Activated CD8-positive, alpha-beta memory T cell treated with anti-CD3 and anti-CD28 coated beads, Interleukin-2, amount 50 U/mL, for 1 hour (primary cell): ENCODE data around the gene COL9A3.
"Not testable (repeated sequence)": the region's sequence is repeated elsewhere in the genome, so short reads cannot be mapped to it uniquely, and the experiment has no call there.

ENCODE experiments used
- DNase-seq: peaks from one replicate; pipeline ENCODE4 v3.0.0-alpha.2; 2020; ENCODE audit errors: extremely low read depth

Gene COL9A3

DNA sequence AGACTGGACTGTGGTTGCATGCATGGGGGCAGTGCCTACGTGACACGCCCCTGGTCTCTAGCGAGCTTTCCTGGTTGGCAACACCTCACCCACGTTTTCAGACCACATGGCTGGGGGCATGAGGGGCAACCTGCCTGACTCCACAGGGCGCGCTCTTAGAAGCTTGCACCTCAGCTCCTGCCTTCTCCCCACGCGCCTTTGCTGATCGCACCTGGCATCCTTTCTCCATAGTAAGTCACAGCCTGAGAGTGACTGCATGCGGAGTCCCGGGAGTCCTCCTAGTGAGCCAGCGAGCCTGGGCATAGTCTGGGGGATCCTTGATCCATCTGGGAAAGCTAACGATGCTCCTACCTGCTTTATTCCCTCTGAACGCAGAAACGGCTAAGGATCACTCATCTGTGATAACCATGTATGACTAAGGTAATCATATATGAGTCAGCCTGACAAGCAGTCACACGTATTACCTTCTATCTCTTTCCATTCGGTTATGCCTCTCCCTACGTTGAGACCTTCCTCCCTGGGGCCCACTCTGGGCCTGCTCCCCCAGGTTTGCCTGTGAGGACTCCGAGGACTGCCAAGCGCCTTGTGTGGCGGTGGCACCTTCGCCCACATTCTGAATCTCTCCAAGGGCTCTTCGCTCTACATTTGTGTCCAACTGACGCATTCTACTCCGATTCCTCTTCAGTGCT lies 40.2 kb downstream of the COL9A3 start:
- DNase-seq: no peak

DNA sequence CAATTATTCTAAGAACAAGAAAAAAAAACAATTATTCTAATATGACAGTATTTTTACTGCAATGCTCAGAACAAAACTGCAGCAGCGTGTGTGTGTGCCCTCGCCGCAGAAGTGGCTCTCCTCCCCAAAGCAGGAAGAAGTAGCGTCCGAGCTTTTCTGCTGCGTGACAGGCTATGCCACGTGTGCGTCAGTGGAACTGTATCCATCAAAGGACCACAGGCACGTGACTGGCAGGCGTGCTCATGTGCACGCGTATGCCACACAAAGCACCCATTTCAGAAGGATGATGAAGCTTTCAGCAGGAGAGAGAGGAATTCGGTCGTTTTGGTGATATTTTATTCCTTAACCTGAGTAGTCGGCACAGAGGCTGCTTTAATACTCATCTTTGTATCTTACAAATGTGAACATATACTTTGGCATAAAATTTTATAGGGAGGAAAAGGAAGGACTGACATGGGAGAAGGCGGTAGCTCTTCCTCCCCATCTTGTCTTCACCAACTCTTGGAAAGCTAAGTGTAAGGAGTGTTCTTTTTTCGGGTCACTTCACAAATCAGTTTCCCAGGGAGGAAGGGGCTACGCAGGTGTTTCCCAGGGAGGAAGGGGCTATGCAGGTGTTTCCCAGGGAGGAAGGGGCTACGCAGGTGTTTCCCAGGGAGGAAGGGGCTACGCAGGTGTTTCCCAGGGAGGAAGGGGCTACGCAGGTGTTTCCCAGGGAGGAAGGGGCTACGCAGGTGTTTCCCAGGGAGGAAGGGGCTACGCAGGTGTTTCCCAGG lies 41.4 kb downstream of the COL9A3 start:
- DNase-seq: no peak

DNA sequence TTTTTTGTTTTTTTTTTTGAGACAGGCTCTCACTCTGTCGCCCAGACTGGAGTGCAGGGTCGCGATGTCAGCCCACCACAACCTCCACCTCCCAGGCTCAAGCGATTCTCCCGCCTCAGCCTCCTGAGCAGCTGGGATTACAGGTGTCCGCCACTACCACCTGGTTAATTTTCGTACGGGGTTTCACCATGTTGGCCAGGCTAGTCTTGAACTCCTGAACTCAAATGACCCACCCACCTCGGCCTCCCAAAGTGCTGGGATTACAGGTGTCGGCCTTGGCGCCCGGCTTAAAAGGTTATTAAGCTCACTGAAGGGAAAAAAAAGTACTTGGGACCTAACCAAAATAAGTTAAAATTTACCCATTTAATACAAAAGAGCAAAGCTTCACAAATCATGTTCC lies 42.9 kb downstream of the COL9A3 start:
- no peak for DNase-seq

DNA sequence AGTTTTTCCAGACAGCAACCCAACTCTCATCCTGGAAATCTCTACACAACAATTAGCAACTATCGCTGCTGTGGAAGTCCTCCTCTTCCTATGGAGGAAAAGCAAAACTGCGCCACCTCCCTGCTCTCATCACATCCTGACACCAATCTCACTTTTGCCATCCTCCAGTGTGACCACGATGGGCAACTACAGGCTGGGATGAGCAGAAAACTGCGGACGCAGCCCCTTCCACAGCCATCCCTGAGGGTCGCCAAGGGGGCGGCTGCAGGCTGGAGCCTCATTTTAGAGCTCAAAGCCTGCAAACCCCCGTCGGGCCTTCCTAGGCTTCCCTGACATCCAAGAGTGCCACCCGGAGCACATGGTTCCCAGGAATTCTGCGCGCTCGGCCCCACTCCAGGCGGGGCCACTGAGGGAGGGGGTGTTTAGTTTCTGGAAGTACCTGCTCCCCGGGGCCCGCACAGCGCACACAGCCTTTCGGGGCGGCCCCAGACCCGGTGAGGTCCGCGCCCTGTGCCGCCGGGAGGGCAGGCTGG lies 43.6 kb downstream of the COL9A3 start:
- DNase-seq: no peak

DNA sequence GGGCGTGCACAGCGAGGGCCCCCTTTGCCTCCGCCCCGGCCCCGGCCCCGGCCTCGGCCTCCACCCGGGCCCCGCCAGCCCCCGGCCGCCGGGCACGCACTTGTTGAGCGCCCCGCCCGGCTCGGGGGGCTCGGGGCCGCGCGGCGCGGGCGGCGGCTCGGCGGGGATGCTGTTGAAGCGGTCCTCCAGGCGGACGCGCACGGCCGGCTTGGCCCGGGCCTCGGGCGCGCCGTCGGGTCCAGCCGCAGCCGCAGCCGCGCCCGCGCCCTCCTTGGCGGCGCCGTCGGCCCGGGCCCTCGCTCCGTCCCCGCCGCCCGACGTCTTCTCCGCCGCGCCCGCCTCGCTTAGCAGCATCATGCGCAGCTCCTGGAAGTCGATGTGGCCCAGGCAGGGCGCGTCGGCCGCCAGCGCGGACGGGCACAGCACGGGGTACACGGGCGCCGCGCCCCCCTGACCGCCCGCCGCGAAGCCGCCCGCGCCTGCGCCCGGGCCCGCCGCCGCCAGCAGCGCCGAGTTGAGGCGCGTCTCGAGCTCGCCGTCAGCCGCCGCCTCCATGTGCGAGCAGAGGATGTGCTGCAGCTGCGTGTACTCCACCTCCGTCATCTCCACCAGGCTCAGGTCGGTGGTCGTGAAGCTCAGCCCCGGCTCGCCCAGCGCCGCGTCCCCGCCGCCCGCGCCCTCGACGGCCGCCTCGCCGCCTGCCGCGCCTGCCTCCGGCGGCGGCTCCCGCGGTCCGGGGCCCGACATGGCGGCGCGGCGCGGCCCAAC lies 44.3 kb downstream of the COL9A3 start:
- DNase-seq: no peak

DNA sequence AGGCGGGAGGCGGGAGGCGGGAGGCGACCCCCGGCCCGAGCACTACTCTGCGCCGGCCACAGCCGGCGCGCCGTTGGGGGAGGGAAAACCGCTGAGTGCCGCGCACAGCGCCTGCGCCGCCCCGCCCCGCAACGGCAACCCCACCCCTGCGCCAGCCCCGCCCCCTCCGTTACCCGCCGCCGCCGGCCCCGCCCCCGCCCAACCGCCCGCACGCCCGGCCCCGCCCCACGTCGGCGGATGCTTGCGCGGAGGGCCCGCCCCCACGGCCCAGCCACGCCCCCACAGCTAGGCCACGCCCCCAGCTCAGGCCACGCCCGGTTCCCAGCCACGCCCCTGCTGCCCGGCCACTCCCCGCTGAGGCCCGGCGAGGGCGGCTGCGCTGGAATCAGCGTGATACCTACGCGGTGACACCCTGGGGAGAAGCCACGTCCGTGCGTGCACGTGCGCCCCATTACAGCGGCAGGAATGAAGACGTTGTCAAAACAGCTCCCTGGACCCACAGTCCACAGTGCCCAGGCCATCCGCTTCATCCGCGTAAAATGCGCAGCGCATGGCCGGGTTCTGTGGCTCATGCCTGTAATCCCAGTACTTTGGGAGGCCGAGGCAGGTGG lies 45.0 kb downstream of the COL9A3 start, which contains the start of gene TCFL5:
TCFL5 (minus strand) TSS at position 97 of the 611 bp plus-strand sequence. CDS start 152 bp downstream, outside the sequence.
- peak; percentile 68 for DNase-seq

DNA sequence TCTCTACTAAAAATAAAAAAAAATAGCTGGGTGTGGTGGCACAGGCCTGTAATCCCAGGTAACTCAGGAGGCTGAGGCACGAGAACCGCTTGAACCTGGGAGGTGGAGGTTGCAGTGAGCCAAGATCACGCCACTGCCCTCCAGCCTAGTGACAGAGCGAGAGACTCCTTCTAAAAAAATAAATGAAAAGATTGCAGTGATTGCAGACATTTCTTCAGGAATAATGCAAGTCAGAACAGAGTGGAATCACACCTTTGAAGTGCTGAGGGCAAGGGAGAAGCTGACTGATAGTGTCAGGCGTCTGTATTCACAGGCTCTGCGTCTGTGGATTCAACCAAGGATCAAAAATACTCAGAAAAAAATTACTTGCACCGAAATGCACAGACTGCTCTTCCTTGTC lies 47.4 kb downstream of the COL9A3 start:
- DNase-seq: no peak

DNA sequence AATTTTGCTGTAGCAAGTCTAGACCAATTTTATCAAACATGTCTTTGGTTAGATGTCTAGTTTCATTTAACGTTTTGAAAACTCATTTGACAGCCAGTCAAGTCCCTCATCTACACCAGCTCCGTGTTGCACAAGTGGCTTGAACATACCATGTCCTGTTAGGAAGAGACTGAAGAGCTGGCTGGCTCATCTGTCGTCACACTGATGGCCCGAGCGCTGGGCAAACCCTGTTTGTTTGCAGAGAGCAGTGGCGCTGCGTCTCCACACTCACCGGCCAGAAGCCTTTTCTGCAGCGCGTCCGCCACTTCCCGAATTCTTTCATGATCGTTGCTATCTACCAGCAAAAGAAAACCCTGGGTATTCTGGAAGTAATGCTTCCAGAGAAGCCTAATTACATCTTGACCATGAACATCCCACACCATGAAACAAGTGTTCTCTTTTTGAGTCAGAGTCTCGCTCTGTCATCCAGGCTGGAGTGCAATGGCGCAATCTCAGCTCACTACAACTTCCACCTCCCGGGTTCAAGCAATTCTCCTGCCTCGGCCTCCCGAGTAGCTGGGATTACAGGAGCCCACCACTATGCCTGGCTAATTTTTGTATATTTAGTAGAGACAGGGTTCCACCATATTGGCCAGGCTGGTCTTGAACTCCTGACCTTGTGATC lies 55.5 kb downstream of the COL9A3 start:
- no peak for DNase-seq

DNA sequence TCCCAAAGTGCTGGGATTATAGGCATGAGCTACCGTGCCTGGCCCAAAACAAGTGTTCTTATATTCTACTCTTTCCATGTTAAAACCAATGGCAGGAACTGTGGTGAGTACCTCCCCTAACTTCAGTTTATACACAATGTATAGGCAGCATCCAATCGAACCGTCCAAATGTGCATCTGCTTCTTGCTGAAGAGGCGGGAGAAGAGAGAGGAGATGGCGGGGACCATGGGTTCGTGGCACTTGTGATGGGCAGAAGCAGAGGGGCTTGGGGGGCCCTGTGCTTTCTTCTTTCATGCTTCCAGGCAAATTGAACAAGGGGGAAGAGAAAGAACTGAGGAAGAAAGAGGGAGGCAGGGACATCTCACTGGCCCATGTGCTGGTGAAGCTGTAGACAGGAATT lies 56.0 kb downstream of the COL9A3 start:
- no peak for DNase-seq

DNA sequence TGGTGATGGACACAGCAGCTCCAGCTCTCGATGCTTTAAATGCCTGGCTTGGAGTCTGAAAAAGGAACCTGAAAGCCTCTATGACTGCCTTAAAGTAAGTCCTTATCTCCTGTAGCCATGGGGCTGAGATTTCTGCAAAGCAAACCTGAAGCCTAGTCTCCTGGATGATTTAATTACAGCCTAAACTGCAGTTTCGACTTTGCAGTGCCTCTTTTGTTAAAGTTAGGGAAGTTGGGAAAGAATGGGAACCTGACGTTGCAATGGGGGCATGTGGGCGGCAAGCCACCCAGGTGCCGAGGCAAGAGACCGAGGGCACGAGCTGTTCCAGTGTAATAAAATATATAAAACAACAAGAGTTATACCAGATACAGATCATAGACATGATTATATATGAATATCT lies 56.4 kb downstream of the COL9A3 start:
- no peak for DNase-seq

DNA sequence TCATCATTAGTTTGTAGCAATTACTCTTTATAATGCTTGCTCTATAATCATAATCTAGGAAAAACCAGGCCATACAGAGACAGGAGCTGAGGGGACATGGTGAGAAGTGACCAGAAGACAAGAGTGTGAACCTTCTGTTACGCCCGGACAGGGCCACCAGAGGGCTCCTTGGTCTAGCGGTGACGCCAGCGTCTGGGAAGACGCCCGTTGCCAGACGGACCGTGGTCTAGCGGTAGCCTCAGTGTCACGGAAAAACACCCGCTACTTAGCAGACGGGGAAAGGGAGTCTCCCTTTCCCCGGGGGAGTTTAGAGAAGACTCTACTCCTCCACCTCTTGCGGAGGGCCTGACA lies 56.8 kb downstream of the COL9A3 start:
- not testable (repeated sequence) for DNase-seq

DNA sequence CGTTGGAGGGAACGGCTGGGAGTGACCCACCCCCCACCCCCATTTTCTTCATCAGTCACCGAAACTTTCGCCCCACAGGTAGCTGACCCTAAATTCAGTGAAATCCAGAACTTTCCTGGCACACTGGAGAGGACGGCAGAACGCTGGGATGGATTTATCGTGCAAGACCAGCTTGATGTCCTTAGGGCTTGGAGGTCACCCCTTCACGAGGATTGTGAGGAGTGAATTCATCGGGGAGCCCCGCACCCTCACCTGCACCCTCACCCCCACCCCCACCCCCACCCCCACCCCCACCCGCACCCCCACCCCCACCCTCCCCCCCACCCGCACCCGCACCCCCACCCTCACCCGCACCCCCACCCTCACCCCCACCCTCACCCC lies 58.1 kb downstream of the COL9A3 start:
- DNase-seq: no peak

DNA sequence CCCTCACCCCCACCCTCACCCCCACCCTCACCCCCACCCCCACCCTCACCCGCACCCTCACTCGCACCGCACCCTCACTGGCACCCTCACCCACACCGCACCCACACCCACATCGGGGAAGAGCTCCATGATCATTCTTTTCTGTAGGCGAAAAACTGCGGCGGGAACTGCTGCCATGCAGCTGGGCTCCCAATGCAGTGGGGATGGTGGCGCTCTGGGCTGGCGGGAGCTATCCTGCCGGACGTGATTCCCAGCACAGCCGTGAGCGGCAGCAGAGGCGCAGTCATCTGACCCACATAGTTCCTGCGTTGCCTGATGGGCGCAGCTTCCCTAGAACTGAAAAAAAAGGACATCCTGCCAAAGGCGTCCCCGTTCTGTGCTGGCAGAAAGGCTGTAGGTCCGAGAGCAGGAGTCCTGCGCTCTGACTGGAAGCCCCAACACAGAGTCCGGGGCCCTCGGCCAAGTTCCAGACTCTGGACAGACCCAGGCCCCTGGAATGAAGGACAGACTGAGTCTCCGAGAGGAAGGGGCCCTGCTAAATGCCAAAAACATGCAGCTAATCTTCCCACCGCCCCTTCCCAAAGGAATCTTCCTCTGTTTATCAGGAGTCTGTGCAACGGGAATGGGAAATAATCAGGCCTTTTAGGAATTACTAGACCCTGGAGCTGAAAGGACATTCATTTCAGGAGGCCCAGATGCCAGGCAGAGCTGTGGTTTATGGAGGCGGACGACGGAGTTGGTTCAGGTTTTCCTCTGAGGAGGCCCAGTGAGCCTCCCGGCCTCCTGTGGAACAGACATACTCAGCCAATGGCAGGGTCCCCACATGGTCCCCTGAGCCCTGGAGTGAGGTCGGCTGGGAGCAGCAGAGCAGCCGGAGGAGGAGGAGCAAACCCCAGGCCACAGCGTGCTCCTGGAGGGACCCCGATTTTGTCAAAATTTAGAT lies 58.8 kb downstream of the COL9A3 start:
- no peak for DNase-seq

DNA sequence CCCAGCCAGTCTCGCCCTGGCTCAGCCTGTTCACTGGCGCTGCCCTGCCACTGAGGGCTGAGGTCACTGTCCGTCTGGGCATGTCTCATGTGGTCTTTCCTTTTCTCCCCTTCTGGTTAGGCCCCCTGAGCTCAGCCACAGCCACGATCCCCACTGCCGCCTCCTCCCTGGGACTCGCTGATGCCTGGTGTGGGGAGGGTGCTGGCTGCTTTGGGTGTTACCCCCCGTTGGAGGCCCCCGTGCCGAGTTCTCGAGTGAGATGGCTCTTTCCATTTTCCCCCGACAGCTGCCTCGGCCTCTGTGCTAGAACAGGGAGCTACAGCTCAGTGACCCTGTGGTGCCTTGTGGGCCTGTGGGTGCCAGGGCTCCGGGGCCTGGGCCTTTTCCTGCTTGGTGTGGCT lies 59.7 kb downstream of the COL9A3 start:
- no peak for DNase-seq

DNA sequence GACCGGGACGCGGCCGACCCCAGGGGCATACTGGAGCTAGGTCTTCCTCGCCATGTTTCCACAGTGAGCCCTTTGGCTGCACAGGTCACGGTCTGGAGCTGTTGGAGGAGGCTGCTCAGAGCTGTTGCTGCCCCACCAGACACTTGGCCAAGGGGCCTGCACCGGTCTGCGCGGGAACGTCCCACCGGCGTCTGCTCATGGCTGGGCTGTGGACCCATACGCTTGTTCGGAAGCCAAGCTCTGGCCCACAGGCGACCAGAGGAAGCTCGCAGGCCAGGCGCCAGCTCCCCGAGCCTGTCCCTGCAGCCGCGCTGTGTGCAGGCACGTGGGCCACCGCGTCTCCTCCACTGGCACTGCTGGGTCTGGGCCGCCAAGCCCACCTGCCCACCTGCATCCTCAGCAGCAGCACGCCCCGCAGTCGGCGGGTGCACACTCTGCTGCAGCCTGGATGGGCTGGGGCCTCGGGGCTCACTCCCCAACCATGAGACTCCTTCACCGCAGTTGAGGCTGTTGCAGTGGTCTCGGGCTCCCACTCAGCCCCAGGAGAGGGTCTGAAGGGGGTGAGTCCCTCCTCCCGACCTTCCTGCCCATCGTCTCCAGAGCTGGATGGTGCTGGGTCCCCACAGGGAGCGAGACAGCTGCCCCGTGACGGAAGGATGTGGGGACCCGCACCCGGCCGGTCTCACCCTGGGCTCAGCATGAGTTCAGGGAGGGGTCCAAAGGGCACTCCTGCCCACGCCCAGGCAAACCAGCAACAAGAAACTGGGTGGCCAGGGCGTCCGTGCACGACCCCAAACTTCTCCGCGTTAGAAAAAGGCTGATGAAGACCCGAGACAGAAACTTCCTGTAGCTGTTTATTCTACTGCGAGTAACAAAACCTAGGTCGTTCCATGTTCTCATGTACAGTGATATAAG lies 60.3 kb downstream of the COL9A3 start:
- no peak for DNase-seq

DNA sequence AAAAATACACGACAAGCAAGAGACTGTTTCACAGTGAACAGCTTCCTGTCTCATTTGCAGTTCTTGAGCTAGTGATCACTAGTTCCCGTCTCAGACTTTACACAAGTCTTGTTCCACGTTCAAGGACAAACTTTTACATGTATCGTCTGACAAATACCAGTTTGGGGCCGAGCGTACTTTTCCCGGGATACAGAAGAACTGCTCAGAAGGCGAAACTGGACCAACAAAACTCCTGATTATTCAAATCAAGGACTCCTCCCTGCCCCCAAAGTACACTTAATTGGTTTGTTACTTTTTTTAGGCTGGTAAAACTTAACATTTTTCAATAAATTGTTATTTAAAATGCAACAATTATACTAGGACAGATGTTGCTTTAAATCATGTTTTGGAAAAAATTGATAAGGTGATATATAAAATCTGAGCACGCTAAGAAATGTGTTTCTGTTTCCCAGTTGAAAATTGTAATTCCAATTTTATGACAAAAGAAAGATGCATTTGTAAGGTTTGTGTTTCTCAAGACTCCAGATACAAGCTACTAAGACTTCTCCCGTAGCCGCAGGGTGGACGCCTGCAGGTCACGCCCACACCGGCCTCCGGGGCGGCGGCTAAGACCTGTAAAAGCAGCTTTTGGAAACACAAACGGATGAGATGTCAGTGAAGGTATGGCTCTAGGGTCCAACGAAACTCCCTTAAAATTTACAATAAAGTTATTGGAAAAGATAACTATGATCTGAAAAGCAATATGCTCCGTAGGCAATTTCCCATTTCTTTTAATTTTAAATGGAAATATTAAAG lies 61.6 kb downstream of the COL9A3 start:
- no peak for DNase-seq

DNA sequence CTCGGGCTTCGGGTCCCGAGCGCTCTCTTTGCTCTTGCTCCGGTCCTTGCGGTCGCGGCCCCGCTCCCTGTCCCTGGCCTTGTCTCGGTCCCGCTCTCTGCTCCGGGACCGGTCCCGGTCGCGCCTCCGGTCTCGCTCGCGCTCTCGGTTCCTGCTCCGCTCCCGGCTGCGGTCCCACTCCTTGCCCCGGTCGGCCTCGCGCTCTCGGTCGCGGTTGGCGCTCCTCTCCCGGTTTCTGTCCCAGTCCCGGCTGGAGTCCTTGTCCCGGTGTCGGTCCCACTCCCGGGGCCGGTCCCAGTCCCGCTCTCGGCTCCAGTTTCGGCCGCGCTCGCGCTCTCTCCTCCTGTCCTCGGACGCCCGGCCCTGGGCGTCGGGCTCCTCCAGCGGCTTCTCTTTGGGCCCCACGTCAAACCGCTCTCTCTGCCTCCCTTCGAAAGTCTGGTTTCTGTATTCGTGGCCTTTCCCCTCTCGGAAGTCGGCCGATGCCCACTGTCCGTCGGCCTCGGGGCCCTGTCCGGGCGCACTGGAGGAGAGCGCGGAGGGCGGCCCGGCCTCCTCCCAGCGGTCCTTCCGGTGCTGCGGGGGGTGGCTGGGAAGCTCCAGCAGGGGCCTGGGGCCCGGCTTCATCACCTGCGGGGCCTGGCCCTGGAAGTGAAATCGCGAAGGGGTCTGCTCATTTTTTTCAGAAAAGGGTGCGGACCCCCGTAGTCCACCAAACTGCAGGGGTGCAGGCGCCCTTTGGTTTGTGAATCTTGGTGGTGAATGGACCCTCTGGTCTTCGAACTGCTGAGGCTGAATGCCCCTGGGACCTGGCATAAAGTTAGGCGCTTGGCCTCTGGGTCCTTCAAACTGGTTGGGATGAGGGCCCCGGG lies 62.7 kb downstream of the COL9A3 start:
- DNase-seq: no peak
